Astrocyte (in vitro differentiated cells and primary cell): ENCODE data around the gene LAMA5.

Experiments
- EZH2 ChIP-seq: IDR thresholded peaks from 2 replicates; pipeline ENCODE4 v1.6.1; 2012; ENCODE audit warnings: mild to moderate bottlenecking, low read length, inconsistent platforms; ENCODE audit not compliant: insufficient read depth
- TF ChIP-seq, protein P1 (sequence below): IDR thresholded peaks from 2 replicates; pipeline ENCODE4 v1.5.1; 2011; ENCODE audit warnings: low read depth, mild to moderate bottlenecking, inconsistent platforms, low read length, moderate library complexity; ENCODE audit not compliant: insufficient read depth

DNA sequence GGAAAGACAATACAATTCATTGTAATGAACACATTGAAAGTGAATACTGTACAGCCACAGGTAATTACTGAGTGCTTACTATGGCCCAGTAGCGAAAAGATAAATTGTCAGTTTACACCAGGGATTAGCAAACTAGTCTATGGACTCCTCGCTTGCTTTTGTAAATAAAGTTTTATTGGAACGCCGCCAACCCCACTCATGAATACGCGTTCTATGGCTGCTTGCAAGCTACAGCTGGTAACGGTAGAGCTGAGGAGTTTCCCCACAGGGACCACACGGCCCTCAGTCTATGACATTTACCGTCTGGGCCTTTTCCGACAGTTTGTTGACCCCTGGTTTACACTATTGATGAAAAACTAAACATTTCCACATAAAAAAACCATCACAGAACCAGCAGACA lies 24.2 kb downstream of the LAMA5 start:
- TF ChIP-seq, protein P1, sequence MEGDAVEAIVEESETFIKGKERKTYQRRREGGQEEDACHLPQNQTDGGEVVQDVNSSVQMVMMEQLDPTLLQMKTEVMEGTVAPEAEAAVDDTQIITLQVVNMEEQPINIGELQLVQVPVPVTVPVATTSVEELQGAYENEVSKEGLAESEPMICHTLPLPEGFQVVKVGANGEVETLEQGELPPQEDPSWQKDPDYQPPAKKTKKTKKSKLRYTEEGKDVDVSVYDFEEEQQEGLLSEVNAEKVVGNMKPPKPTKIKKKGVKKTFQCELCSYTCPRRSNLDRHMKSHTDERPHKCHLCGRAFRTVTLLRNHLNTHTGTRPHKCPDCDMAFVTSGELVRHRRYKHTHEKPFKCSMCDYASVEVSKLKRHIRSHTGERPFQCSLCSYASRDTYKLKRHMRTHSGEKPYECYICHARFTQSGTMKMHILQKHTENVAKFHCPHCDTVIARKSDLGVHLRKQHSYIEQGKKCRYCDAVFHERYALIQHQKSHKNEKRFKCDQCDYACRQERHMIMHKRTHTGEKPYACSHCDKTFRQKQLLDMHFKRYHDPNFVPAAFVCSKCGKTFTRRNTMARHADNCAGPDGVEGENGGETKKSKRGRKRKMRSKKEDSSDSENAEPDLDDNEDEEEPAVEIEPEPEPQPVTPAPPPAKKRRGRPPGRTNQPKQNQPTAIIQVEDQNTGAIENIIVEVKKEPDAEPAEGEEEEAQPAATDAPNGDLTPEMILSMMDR = no peak
- TF ChIP-seq EZH2 = no peak
